Astrocyte (in vitro differentiated cells and primary cell): ENCODE data around the gene VSTM4.

Source experiments
- CTCF ChIP-seq: IDR thresholded peaks from 2 replicates; pipeline ENCODE4 v1.5.1; 2011; ENCODE audit warnings: low read depth, mild to moderate bottlenecking, inconsistent platforms, low read length, moderate library complexity; ENCODE audit not compliant: insufficient read depth
- EZH2 ChIP-seq: IDR thresholded peaks from 2 replicates; pipeline ENCODE4 v1.6.1; 2012; ENCODE audit warnings: mild to moderate bottlenecking, low read length, inconsistent platforms; ENCODE audit not compliant: insufficient read depth

GRCh38 chr10:49035920-49036319 is 79.4 kb downstream of the VSTM4 start:
- no peak for TF ChIP-seq EZH2
- TF ChIP-seq CTCF: no peak
